ENCODE measurements around the gene CERS5. TPM values are rescaled to one million over a fixed set of nuclear protein-coding genes. Genes with fewer than 3 reads are reported as not detected.

The CERS5 gene, protein sequence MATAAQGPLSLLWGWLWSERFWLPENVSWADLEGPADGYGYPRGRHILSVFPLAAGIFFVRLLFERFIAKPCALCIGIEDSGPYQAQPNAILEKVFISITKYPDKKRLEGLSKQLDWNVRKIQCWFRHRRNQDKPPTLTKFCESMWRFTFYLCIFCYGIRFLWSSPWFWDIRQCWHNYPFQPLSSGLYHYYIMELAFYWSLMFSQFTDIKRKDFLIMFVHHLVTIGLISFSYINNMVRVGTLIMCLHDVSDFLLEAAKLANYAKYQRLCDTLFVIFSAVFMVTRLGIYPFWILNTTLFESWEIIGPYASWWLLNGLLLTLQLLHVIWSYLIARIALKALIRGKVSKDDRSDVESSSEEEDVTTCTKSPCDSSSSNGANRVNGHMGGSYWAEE
- total RNA-seq, result 44.3 and 64.9 TPM in 2 replicates

DNA sequence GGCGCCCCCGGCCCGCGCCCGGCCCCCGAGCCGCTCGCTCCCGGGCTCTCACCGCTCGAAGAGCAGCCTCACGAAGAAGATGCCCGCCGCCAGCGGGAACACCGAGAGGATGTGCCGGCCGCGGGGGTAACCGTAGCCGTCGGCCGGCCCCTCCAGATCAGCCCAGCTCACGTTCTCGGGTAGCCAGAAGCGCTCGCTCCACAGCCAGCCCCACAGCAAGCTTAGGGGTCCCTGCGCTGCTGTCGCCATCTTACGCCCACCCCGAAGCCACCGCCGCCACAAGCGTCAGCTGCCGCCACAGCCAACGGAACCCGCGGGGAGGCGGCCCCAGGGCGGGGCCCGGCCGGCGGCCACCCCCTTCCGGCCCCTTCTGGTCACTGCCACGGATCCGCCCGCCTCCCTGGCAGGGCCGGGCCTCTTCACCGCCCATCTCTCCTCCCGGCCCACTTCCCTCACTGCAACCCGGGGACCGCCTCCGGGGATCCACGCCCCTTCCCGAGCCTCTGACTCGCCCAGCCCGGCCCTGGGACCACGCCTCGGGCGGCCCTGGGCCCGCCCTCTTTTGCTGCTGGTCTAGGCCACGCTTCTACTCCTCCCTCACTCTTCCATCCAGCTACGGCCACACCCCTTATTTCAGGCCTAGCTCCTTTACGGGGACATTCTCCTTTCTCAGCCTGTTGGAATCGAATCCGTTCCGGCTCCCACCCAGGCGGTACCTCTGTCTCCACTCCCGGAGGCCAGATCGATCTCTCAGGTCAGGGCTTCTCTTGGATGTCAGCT lies at the start of gene CERS5:
TSS of gene CERS5 (minus strand) at position 321 of the 780 bp plus-strand sequence. CDS start at position 249, 72 bp downstream.
- ATAC-seq (ENCODE audit: low read depth) (peak; percentile 98), DNase-seq (peak; percentile 95)
- Mint-ChIP-seq H3K4me3 (peak within 1 kb of the TSS; percentile 92), H3K27ac (peak within 1 kb of the TSS; percentile 90), H3K27me3 (no peaks in the 10 kb centered on the region), H3K9me3 (no peaks in the 10 kb centered on the region), H3K4me1 (peaks cover 25% of the 10 kb centered on the region), H3K36me3 (ENCODE audit: low read depth) (peaks cover 7% of the 10 kb centered on the region)
- ChIA-PET CTCF (interaction anchor here (0.9 to 2.5 kb wide), 11 partner anchors 9 to 222 kb away, joined by 3 to 23 read pairs (median 5); partner anchors contain the start of genes COX14 and SMARCD1), POLR2A (interaction anchor here (0.5 to 3.5 kb wide), 19 partner anchors 12 to 1166 kb away, joined by 3 to 97 read pairs (median 4); partner anchors contain the start of genes ATF1, COX14, POU6F1 and SMARCD1)
- intact Hi-C loops (cut with micrococcal nuclease), result loop anchor here (1.0 to 10.0 kb wide), 7 partner anchors 56 to 339 kb away; partner anchors contain the start of genes BCDIN3D, LIMA1, NCKAP5L and RACGAP1
- TF ChIP-seq, protein P1, sequence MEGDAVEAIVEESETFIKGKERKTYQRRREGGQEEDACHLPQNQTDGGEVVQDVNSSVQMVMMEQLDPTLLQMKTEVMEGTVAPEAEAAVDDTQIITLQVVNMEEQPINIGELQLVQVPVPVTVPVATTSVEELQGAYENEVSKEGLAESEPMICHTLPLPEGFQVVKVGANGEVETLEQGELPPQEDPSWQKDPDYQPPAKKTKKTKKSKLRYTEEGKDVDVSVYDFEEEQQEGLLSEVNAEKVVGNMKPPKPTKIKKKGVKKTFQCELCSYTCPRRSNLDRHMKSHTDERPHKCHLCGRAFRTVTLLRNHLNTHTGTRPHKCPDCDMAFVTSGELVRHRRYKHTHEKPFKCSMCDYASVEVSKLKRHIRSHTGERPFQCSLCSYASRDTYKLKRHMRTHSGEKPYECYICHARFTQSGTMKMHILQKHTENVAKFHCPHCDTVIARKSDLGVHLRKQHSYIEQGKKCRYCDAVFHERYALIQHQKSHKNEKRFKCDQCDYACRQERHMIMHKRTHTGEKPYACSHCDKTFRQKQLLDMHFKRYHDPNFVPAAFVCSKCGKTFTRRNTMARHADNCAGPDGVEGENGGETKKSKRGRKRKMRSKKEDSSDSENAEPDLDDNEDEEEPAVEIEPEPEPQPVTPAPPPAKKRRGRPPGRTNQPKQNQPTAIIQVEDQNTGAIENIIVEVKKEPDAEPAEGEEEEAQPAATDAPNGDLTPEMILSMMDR (IDR thresholded peaks at IDR 0.05), result no peak

GRCh38 chr12:50215033-50215432 lies 47.9 kb upstream of the CERS5 start:
- DNase-seq, result no peak
- CTCF ChIA-PET, result no interaction called here
- no peaks in the 10 kb centered on the region for H3K27me3 Mint-ChIP-seq
- no peak for ATAC-seq (ENCODE audit: low read depth)
- TF ChIP-seq, protein P1 (IDR thresholded peaks at IDR 0.05), result no peak
- H3K27ac Mint-ChIP-seq, result no peak overlapping the region
- POLR2A ChIA-PET, result no interaction called here
- no peaks in the 10 kb centered on the region for H3K9me3 Mint-ChIP-seq
- intact Hi-C loops (cut with micrococcal nuclease), result no loop called here
- no peak overlapping the region for H3K4me3 Mint-ChIP-seq
- peaks cover 2% of the 10 kb centered on the region for H3K4me1 Mint-ChIP-seq
- H3K36me3 Mint-ChIP-seq (ENCODE audit: low read depth), result no peaks in the 10 kb centered on the region

DNA sequence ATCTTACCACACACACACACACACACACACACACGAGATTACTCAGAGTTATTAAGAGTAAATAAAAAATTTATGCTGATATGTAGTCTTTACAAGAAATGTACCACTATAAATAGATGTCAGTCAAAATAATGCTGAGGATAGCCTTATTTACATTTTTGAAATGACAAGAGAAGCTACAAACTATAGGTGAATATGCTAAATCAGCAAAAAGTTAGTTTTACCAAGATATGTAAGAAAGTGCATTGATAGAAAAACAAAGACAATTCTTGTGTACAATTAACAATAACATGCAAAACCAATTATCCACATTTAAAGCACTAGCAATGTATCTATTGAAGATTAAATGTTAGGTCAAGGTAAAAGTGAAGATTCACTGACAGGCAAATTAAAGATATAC lies 46.8 kb upstream of the CERS5 start:
- Mint-ChIP-seq H3K36me3 (ENCODE audit: low read depth) (no peaks in the 10 kb centered on the region), H3K9me3 (no peaks in the 10 kb centered on the region), H3K27ac (no peak overlapping the region), H3K27me3 (no peaks in the 10 kb centered on the region), H3K4me1 (peaks cover 2% of the 10 kb centered on the region), H3K4me3 (no peak overlapping the region)
- ChIA-PET POLR2A (no interaction called here), CTCF (no interaction called here)
- intact Hi-C loops (cut with micrococcal nuclease), result no loop called here
- ATAC-seq (ENCODE audit: low read depth) (no peak), DNase-seq (no peak)
- TF ChIP-seq, protein P1 (IDR thresholded peaks at IDR 0.05), result no peak

- no peak overlapping the region for H3K4me3 Mint-ChIP-seq
- no peaks in the 10 kb centered on the region for H3K36me3 Mint-ChIP-seq (ENCODE audit: low read depth)
- CTCF ChIA-PET, result no interaction called here
- TF ChIP-seq, protein P1 (IDR thresholded peaks at IDR 0.05), result no peak
- DNase-seq, result no peak
- no peaks in the 10 kb centered on the region for H3K27me3 Mint-ChIP-seq
- peaks cover 2% of the 10 kb centered on the region for H3K4me1 Mint-ChIP-seq
- intact Hi-C loops (cut with micrococcal nuclease), result no loop called here
- no peaks in the 10 kb centered on the region for H3K9me3 Mint-ChIP-seq
- H3K27ac Mint-ChIP-seq, result no peak overlapping the region
- ATAC-seq (ENCODE audit: low read depth), result no peak
- POLR2A ChIA-PET, result no interaction called here
Observed at GRCh38 chr12:50213439-50213838, 46.3 kb upstream of the CERS5 start.

DNA sequence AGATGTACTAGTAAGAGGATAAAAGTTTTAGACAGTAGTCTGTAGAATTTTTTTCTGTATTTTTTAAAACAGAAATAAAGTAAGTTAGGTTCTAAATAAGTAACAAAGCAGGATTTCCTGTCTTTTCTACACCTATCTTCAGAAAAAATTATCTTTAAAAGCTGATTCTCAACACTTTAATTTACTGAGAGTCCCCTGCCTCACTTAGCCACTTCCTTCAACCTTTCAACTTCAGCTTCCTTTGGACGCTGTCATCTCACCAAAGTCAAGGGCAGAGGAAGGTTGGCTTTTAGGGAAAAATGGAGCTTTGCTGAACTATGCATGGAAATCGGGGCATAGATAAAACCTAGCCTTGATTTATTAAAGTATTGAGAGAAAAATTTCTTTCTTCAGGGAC lies 44.9 kb upstream of the CERS5 start:
- Mint-ChIP-seq H3K9me3 (peaks cover 3% of the 10 kb centered on the region), H3K4me3 (no peak overlapping the region), H3K27ac (no peak overlapping the region), H3K36me3 (ENCODE audit: low read depth) (no peaks in the 10 kb centered on the region), H3K27me3 (no peaks in the 10 kb centered on the region), H3K4me1 (peaks cover 2% of the 10 kb centered on the region)
- ChIA-PET POLR2A (no interaction called here), CTCF (interaction anchor here (1.3 kb wide), 1 partner anchor 156 kb away, joined by 3 read pairs; no protein-coding TSS in a partner anchor)
- ATAC-seq (ENCODE audit: low read depth), result no peak
- TF ChIP-seq, protein P1 (IDR thresholded peaks at IDR 0.05), result no peak
- intact Hi-C loops (cut with micrococcal nuclease), result no loop called here
- no peak for DNase-seq

Measured in activated B cell treated with CpG ODN at 0.5 μM for 24 hours (primary cell).